ENCODE measurements around the gene CALML3. TPM values are rescaled to one million over a fixed set of nuclear protein-coding genes. Genes with fewer than 3 reads are reported as not detected.
A peak's percentile ranks its signal among the peaks of the same experiment; 100 is the strongest.

The CALML3 gene
- polyA plus RNA-seq, 5 donors: 0.49 to 0.85 (median 0.55) TPM

GRCh38 chr10:5506246-5506645, 18.5 kb upstream of the CALML3 start:
- no peak for DNase-seq

GRCh38 chr10:5506751-5507648, 17.8 kb upstream of the CALML3 start:
- DNase-seq: no peak

GRCh38 chr10:5507649-5508131, 17.1 kb upstream of the CALML3 start:
- DNase-seq: no peak

- DNase-seq: no peak
Measured at GRCh38 chr10:5508161-5508604, 16.6 kb upstream of the CALML3 start.

- no peak for DNase-seq
Measured at GRCh38 chr10:5508786-5509185, 16.0 kb upstream of the CALML3 start.

- no peak for DNase-seq
Measured at GRCh38 chr10:5509236-5509635, 15.5 kb upstream of the CALML3 start.

- DNase-seq: no peak
Measured at GRCh38 chr10:5509691-5510090, 15.1 kb upstream of the CALML3 start.

GRCh38 chr10:5510281-5511072, 14.3 kb upstream of the CALML3 start:
- no peak for DNase-seq

GRCh38 chr10:5511231-5511884, 13.4 kb upstream of the CALML3 start:
- no peak for DNase-seq

GRCh38 chr10:5511885-5512280, 12.9 kb upstream of the CALML3 start:
- DNase-seq: no peak

- no peak for DNase-seq
Measured at GRCh38 chr10:5512331-5512730, 12.4 kb upstream of the CALML3 start.

- no peak for DNase-seq
Measured at GRCh38 chr10:5512881-5513612, 11.7 kb upstream of the CALML3 start.

- DNase-seq: no peak
Measured at GRCh38 chr10:5514226-5514850, 10.4 kb upstream of the CALML3 start.

- no peak for DNase-seq
Measured at GRCh38 chr10:5515948-5516761, 8.6 kb upstream of the CALML3 start.

- no peak for DNase-seq
Measured at GRCh38 chr10:5517546-5517945, 7.2 kb upstream of the CALML3 start.

GRCh38 chr10:5518143-5518542, 6.6 kb upstream of the CALML3 start:
- peak in 1 of 2 donors; percentile 31 for DNase-seq

GRCh38 chr10:5519054-5519453, 5.7 kb upstream of the CALML3 start:
- DNase-seq: no peak

- no peak for DNase-seq
Measured at GRCh38 chr10:5522913-5523560, 1.7 kb upstream of the CALML3 start.

- DNase-seq: no peak
Measured at GRCh38 chr10:5523796-5524574, 776 bp upstream of the CALML3 start.
